A549 (cell line): Measurements from ENCODE around the gene DLG2. TPM values are rescaled to one million over a fixed set of nuclear protein-coding genes. Genes with fewer than 3 reads are reported as not detected.
A peak's percentile ranks its signal among the peaks of the same experiment; 100 is the strongest.

Experiments
- ATAC-seq, 2 experiments: fragments of 200-7000 bp in 1 of 2; fragments of >200 bp in 1 of 2; cut with Nextera tagmentation in 1 of 2; cut with Tn5 transposase in 1 of 2; 3 replicates each; pipeline versions ENCODE4 v1.8.0 to v1.9.1; 2018 to 2020; ENCODE audit warnings: mild to moderate bottlenecking in 1 of 2, moderate library complexity in 1 of 2
- CTCF ChIA-PET: fragments of 300-600 bp; sonication (Branson Sonifier 250); formaldehyde crosslinking; extraction: SDS; loops from one replicate; lab custom pipeline; 2021; ENCODE audit warnings: antibody characterized with exemption, inconsistent platforms; lab: Yijun Ruan, JAX
- POLR2A ChIA-PET: fragments of 350-600 bp; formaldehyde crosslinking; extraction: SDS; loops from one replicate; lab custom pipeline; 2021; ENCODE audit warnings: antibody characterized with exemption, inconsistent platforms; lab: Yijun Ruan, JAX
- DNase-seq, 2 experiments: peaks; one replicate each; pipeline versions ENCODE4 v3.0.0 to v3.0.0-alpha.2; 2011 to 2016; ENCODE audit warnings: low read depth in 1 of 2, low spot score in 1 of 2
- FAIRE-seq: peaks from 2 replicates; lab custom pipeline; 2011; peaks lifted over from hg19 to GRCh38; lab: Jason Lieb, UNC
- H3K27ac ChIP-seq, 2 experiments: fragments of >200 bp; sonication (Bioruptor Twin); formaldehyde crosslinking; 3 replicates each; pipeline ENCODE4 v1.5.1; 2016 to 2017
- H3K4me1 ChIP-seq: fragments of >200 bp; sonication (Bioruptor Twin); formaldehyde crosslinking; 3 replicates; pipeline ENCODE4 v1.6.1; 2016
- H3K4me2 ChIP-seq: fragments of >200 bp; sonication (Bioruptor Twin); formaldehyde crosslinking; 3 replicates; pipeline ENCODE4 v1.6.1; 2016
- H3K4me3 ChIP-seq: fragments of >200 bp; sonication (Bioruptor Twin); formaldehyde crosslinking; 3 replicates; pipeline ENCODE4 v1.5.1; 2016
- H3K9me3 ChIP-seq: fragments of >200 bp; sonication (Bioruptor Twin); formaldehyde crosslinking; 3 replicates; pipeline ENCODE4 v1.6.1; 2016
- CEBPB ChIP-seq, 2 experiments: fragments of >200 bp in 1 of 2; sonication (Bioruptor Twin) in 1 of 2; formaldehyde crosslinking in 1 of 2; IDR thresholded peaks; 2 replicates each; pipeline ENCODE4 v1.6.1; 2012 to 2016
- MAFK ChIP-seq: fragments of 450-650 bp; IDR thresholded peaks from 2 replicates; pipeline ENCODE4 v1.6.1; 2014; ENCODE audit not compliant: partially characterized antibody
- NFE2L2 ChIP-seq: fragments of 150-350 bp; conservative IDR thresholded peaks from 2 replicates; pipeline ENCODE4 v1.6.1; 2014; ENCODE audit warnings: low read length
- RAD21 ChIP-seq, 2 experiments: fragments of >200 bp in 1 of 2; sonication (Bioruptor Twin) in 1 of 2; formaldehyde crosslinking in 1 of 2; IDR thresholded peaks in 1 of 2; conservative IDR thresholded peaks in 1 of 2; 2 replicates in 1 of 2; 3 replicates in 1 of 2; pipeline ENCODE4 v1.6.1; 2012 to 2018; ENCODE audit warnings: inconsistent platforms in 1 of 2
- RARB ChIP-seq: fragments of 250-450 bp; sonication (Bioruptor Pico); IDR thresholded peaks from 2 replicates; pipeline ENCODE4 v1.8.0; 2021; ENCODE audit warnings: mild to moderate bottlenecking, moderate library complexity
- RCOR1 ChIP-seq: fragments of 150-350 bp; IDR thresholded peaks from 2 replicates; pipeline ENCODE4 v1.6.1; 2014; ENCODE audit warnings: antibody characterized with exemption, low read length, low read depth
- RFX5 ChIP-seq: fragments of 450-650 bp; IDR thresholded peaks from 2 replicates; pipeline ENCODE4 v1.7.1; 2014; ENCODE audit warnings: antibody characterized with exemption, mild to moderate bottlenecking, moderate library complexity
- SMC3 ChIP-seq: fragments of >200 bp; sonication (Bioruptor Twin); formaldehyde crosslinking; IDR thresholded peaks from 3 replicates; pipeline ENCODE4 v1.6.1; 2018; ENCODE audit warnings: inconsistent platforms
- SREBF2 ChIP-seq: fragments of 450-650 bp; IDR thresholded peaks from 2 replicates; pipeline ENCODE4 v1.6.1; 2014; ENCODE audit warnings: mild to moderate bottlenecking, moderate library complexity
- ZSCAN20 ChIP-seq: fragments of 250-450 bp; sonication (Bioruptor Pico); IDR thresholded peaks from 2 replicates; pipeline ENCODE4 v1.8.0; 2022; ENCODE audit warnings: mild to moderate bottlenecking, moderate library complexity
- WGBS: methylation state at CpG from one replicate; pipeline ENCODE4 v1.1.6; 2017; ENCODE audit errors: missing lambda C conversion rate; 5-methylcytosine and 5-hydroxymethylcytosine counted together
- polyA plus RNA-seq, 4 experiments: library from polyadenylated mRNA; depleted of rRNA in 3 of 4; stranded (reverse); fragments of >200 nt; fragmentation: RNase III in 1 of 4; extraction: RNeasy Plus Mini Kit Qiagen cat#74134 plus additional on column Dnase treatment in 1 of 4; gene quantifications; 2 replicates in 3 of 4; 3 replicates in 1 of 4; pipeline ENCODE4 v1.2.3, GENCODE V29; 2011 to 2017
- TF ChIP-seq, protein P1 (sequence below): fragments of >200 bp; sonication (Bioruptor Twin); formaldehyde crosslinking; IDR thresholded peaks from 3 replicates; pipeline ENCODE4 v1.5.1; 2016
- TF ChIP-seq, protein P2 (sequence below): fragments of 250-450 bp; sonication (Bioruptor Pico); IDR thresholded peaks from 2 replicates; pipeline ENCODE4 v1.5.0; 2021; ENCODE audit warnings: mild to moderate bottlenecking, moderate library complexity, borderline replicate concordance
- TF ChIP-seq, protein P3 (sequence below): fragments of 200-600 bp; sonication (generic); IDR thresholded peaks from 2 replicates; pipeline ENCODE4 v1.6.1; 2016; ENCODE audit warnings: antibody characterized with exemption, mild to moderate bottlenecking, moderate library complexity

DLG2 gene
- polyA plus RNA-seq, 2 of the 4 experiments (the other 2 are of a cell fraction) = 0.26 to 0.79 TPM

DNA sequence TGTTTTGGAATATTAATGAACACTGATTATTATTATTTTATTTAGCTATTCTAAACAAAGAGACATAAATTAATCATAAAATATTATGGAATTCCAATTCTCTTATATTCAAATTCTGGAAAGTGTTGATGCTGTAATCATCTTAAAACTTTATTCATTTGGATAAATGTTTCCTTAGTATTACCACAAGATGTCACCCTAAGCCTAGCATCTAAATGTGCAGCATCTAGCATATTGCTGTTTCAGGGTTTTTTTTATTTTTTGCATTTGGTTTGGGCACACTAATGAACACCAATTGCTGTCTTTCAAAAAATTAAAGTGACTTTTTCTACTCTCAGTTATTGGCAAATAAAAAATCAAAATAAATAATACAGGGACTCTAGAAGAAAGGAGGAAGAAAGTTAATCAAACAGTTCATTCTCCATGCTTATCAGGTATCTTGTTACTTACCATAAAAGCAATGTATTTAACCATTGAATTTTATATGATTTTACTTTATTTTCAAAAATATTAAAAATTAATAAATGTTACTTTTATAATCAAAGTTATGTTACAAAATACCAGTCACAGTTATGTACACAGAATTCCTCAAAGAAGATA, 31.8 kb downstream of the DLG2 start:
- no peak overlapping the region for H3K27ac ChIP-seq
- no peak for TF ChIP-seq NFE2L2
- no peak for TF ChIP-seq CEBPB (IDR thresholded peaks at IDR 0.05)
- TF ChIP-seq RAD21 (conservative IDR thresholded peaks at IDR 0.05 in 1 of 2, IDR thresholded peaks at IDR 0.05 in 1 of 2) = peak; percentile 91 to 93
- TF ChIP-seq SMC3 = peak; percentile 76
- no peak for TF ChIP-seq RARB (CRISPR knock-in tag)
- TF ChIP-seq SREBF2 = no peak
- no peak for TF ChIP-seq RCOR1
- TF ChIP-seq MAFK = peak; percentile 90
- TF ChIP-seq, protein P1, sequence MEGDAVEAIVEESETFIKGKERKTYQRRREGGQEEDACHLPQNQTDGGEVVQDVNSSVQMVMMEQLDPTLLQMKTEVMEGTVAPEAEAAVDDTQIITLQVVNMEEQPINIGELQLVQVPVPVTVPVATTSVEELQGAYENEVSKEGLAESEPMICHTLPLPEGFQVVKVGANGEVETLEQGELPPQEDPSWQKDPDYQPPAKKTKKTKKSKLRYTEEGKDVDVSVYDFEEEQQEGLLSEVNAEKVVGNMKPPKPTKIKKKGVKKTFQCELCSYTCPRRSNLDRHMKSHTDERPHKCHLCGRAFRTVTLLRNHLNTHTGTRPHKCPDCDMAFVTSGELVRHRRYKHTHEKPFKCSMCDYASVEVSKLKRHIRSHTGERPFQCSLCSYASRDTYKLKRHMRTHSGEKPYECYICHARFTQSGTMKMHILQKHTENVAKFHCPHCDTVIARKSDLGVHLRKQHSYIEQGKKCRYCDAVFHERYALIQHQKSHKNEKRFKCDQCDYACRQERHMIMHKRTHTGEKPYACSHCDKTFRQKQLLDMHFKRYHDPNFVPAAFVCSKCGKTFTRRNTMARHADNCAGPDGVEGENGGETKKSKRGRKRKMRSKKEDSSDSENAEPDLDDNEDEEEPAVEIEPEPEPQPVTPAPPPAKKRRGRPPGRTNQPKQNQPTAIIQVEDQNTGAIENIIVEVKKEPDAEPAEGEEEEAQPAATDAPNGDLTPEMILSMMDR = peak; percentile 84
- no peak for TF ChIP-seq RFX5
- ChIA-PET POLR2A (no interaction called here), CTCF (interaction anchor here (0.7 to 1.7 kb wide), 7 partner anchors 11 to 840 kb away, joined by 3 to 4 read pairs (median 3); partner anchors contain the start of gene CCDC83)
- no peak overlapping the region for H3K4me2 ChIP-seq
- no peak for FAIRE-seq
- H3K4me1 ChIP-seq = no peaks in the 10 kb centered on the region
- DNase-seq = peak; percentile 41 to 62
- no peaks in the 10 kb centered on the region for H3K9me3 ChIP-seq
- no peak overlapping the region for H3K4me3 ChIP-seq
- ATAC-seq = peak; percentile 49 to 68; a peak in 3 of 6 replicates

DNA sequence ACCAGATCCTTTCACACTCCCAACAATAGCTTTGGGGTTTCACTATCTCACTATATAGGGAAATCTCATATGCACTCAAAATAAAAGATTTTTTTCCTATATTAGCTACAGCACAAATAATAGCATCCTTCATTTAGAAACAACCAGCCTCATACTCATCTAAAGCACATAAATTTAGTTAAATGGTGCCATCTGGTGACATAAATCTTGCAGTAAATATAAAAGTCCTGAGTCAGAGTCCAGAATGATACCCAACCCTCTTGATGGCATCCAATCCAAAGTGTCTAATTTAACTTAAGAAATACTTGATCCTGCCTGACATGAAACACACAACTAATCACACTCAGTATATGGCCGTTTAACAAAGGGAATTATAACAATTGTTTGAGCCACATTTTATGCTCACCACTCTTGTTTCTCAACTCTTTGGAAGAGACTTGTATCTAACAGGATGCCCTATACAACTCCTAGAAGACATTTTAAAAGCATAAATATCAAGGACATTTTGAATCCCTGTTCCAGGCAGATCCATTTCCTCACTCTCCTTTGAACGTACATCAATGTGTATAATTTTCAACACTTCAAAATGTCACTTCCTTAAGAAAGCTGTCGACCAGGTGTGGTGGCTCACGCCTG, 36.2 kb downstream of the DLG2 start:
- Histone ChIP-seq H3K27ac (no peak overlapping the region), H3K4me3 (no peak overlapping the region), H3K9me3 (no peaks in the 10 kb centered on the region), H3K4me2 (no peak overlapping the region), H3K4me1 (no peaks in the 10 kb centered on the region)
- ATAC-seq (peak; percentile 96 to 97), DNase-seq (peak; percentile 51 to 60), FAIRE-seq (peak; percentile 84)
- CTCF ChIA-PET = interaction anchor here (0.6 to 3.3 kb wide), 18 partner anchors 10 to 1037 kb away, joined by 3 to 15 read pairs (median 3); no protein-coding TSS in a partner anchor
- TF ChIP-seq, protein P1 = peak; percentile 69
- TF ChIP-seq RAD21 (conservative IDR thresholded peaks at IDR 0.05 in 1 of 2, IDR thresholded peaks at IDR 0.05 in 1 of 2) (peak; percentile 74 to 83), SMC3 (peak; percentile 78)
- TF ChIP-seq, protein P2, sequence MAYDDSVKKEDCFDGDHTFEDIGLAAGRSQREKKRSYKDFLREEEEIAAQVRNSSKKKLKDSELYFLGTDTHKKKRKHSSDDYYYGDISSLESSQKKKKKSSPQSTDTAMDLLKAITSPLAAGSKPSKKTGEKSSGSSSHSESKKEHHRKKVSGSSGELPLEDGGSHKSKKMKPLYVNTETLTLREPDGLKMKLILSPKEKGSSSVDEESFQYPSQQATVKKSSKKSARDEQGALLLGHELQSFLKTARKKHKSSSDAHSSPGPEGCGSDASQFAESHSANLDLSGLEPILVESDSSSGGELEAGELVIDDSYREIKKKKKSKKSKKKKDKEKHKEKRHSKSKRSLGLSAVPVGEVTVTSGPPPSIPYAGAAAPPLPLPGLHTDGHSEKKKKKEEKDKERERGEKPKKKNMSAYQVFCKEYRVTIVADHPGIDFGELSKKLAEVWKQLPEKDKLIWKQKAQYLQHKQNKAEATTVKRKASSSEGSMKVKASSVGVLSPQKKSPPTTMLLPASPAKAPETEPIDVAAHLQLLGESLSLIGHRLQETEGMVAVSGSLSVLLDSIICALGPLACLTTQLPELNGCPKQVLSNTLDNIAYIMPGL (CRISPR knock-in tag) = no peak
- POLR2A ChIA-PET = no interaction called here
- WGBS = 36% methylated on average over 4 of the region's 4 CpGs

DNA sequence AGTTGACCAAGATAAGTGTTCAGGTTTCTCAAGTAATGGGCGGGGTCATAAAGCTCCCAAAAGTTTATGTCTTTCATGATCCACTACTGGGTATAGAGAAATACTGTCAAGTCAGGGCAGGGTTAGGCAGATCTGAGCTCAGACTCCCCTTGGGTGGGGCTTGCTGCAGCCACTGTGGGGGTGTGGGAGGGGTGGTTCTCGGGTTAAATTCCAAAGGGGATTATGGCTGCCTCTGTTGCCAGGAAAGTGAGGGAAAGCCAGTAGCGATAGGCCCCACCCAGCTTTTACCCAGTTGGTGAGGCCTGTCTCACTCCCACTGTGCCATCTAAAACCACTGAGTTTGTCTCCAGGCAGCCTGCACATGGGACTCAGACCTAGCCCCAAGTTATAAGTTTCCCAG, 37.8 kb downstream of the DLG2 start:
- Histone ChIP-seq H3K4me3 (no peak overlapping the region), H3K4me1 (no peaks in the 10 kb centered on the region), H3K9me3 (no peaks in the 10 kb centered on the region), H3K4me2 (no peak overlapping the region), H3K27ac (no peak overlapping the region)
- ATAC-seq (no peak), FAIRE-seq (no peak), DNase-seq (no peak)
- WGBS = 43% methylated on average over 3 of the region's 3 CpGs
- ChIA-PET POLR2A (no interaction called here), CTCF (interaction anchor here (1.2 to 3.3 kb wide), 4 partner anchors 21 to 1033 kb away, joined by 3 to 15 read pairs (median 6); no protein-coding TSS in a partner anchor)
- TF ChIP-seq RFX5 (no peak), ZSCAN20 (CRISPR knock-in tag) (no peak)
- TF ChIP-seq, protein P3, sequence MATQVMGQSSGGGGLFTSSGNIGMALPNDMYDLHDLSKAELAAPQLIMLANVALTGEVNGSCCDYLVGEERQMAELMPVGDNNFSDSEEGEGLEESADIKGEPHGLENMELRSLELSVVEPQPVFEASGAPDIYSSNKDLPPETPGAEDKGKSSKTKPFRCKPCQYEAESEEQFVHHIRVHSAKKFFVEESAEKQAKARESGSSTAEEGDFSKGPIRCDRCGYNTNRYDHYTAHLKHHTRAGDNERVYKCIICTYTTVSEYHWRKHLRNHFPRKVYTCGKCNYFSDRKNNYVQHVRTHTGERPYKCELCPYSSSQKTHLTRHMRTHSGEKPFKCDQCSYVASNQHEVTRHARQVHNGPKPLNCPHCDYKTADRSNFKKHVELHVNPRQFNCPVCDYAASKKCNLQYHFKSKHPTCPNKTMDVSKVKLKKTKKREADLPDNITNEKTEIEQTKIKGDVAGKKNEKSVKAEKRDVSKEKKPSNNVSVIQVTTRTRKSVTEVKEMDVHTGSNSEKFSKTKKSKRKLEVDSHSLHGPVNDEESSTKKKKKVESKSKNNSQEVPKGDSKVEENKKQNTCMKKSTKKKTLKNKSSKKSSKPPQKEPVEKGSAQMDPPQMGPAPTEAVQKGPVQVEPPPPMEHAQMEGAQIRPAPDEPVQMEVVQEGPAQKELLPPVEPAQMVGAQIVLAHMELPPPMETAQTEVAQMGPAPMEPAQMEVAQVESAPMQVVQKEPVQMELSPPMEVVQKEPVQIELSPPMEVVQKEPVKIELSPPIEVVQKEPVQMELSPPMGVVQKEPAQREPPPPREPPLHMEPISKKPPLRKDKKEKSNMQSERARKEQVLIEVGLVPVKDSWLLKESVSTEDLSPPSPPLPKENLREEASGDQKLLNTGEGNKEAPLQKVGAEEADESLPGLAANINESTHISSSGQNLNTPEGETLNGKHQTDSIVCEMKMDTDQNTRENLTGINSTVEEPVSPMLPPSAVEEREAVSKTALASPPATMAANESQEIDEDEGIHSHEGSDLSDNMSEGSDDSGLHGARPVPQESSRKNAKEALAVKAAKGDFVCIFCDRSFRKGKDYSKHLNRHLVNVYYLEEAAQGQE = no peak
